Measurements from ENCODE around the gene XRN1.
"Not testable (repeated sequence)": the region's sequence is repeated elsewhere in the genome, so short reads cannot be mapped to it uniquely, and the experiment has no call there.

XRN1 gene

DNA sequence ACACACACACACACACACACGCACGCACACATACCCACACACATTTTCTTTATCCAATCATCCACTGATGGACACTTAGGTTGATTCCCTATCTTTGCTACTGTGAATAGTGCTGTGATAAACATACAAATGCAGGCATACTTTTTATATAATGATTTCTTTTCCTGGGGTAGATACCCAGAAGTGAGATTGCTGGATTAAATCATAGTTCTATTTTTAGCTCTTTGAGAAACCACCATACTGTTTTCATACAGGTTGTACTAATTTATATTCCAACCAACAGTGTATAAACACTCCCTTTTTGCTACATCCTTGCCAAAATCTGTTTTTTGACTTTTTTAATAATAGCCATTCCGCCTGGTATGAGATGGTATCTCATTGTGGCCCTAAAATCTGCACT is 127.9 kb downstream of the XRN1 start:
- no peak overlapping the region for H3K4me3 ChIP-seq (ENCODE audit: low read depth, low read length)
- DNase-seq (ENCODE audit: low read depth): no peak
- TF ChIP-seq, protein P1, sequence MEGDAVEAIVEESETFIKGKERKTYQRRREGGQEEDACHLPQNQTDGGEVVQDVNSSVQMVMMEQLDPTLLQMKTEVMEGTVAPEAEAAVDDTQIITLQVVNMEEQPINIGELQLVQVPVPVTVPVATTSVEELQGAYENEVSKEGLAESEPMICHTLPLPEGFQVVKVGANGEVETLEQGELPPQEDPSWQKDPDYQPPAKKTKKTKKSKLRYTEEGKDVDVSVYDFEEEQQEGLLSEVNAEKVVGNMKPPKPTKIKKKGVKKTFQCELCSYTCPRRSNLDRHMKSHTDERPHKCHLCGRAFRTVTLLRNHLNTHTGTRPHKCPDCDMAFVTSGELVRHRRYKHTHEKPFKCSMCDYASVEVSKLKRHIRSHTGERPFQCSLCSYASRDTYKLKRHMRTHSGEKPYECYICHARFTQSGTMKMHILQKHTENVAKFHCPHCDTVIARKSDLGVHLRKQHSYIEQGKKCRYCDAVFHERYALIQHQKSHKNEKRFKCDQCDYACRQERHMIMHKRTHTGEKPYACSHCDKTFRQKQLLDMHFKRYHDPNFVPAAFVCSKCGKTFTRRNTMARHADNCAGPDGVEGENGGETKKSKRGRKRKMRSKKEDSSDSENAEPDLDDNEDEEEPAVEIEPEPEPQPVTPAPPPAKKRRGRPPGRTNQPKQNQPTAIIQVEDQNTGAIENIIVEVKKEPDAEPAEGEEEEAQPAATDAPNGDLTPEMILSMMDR (IDR thresholded peaks at IDR 0.05; ENCODE audit: low read depth, low read length, missing control alignments): no peak

DNA sequence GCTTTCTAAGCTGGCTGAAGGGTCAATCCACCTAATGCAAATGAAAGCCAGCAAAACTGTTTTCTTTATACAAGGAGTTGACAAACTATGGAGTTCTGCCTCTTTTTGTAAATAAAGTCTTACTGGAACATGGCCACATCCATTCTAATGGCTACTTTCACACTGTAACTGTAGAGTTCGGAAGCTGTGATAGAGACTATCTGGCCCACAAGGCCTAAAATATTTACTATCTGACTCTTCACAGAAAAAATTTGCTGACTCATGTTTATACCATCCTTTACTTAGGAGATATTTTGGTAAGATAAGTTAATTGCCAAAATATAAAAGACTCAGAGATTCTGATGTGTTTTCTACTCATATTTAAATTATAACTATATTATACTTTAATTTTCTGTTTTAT is 128.7 kb downstream of the XRN1 start:
- no peak for DNase-seq (ENCODE audit: low read depth)
- TF ChIP-seq, protein P1 (IDR thresholded peaks at IDR 0.05; ENCODE audit: low read depth, low read length, missing control alignments): no peak
- H3K4me3 ChIP-seq (ENCODE audit: low read depth, low read length): no peak overlapping the region

DNA sequence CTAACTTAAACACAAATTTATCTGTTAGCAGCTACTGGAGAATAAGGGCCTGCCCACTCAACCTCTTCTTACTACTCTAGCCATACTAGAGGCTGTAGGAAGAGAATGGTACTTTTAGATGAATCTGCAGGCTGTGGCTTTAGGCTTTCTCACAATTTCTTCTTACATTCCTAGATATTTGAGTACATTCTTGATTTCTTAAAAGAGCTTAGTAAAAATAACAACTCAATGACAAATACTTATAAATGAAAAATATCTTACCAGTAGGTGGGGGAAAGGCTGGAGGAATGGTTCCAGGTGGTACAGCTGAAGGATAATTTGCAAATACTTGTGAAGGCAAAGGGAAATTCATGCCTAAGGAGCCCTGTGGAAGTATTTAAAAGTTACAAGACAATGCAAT is 129.5 kb downstream of the XRN1 start:
- no peak for DNase-seq (ENCODE audit: low read depth)
- TF ChIP-seq, protein P1 (IDR thresholded peaks at IDR 0.05; ENCODE audit: low read depth, low read length, missing control alignments): no peak

DNA sequence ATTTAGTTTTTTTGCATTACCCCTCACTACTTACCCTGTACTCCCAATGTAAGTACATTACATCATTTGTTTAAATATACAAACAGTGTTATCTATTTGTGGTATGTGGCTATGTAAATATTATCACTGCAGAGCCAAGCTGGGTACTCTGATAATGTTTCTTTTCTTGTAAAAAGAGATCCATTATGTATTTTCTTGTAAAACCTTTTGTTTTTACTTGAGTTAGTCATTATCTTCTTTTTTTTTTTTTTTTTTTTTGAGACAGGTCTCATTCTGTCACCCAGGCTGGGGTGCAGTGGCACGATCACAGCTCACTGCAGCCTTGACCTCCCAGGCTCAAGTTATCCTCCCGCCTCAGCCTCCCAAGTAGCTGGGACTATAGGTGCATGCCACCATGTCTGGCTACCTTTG is 131.9 kb downstream of the XRN1 start:
- DNase-seq (ENCODE audit: low read depth); H3K4me3 ChIP-seq (ENCODE audit: low read depth, low read length): not testable (repeated sequence)

More for the DNA sequence above, 129.5 kb downstream of the XRN1 start:
- no peak overlapping the region for H3K4me3 ChIP-seq (ENCODE audit: low read depth, low read length)

DNA sequence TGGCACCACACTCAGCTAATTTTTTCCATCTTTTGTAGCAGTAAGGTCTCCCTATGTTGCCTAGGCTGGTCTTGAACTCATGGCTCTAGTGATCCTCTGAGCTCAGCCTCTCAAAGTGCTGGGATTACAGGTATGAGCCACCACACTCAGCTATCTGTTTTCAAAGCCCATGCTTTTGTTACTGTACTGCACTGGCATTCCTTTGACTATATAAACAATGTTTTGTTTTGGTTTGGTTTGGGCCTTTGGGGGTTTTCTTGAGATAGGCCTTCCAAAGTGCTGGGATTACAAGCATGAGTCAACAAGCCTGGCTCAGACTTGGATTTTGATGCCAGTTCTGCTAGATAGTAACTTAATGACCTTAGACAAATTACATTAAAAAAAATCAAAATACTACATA is 132.8 kb downstream of the XRN1 start:
- no peak for DNase-seq (ENCODE audit: low read depth)
- TF ChIP-seq, protein P1 (IDR thresholded peaks at IDR 0.05; ENCODE audit: low read depth, low read length, missing control alignments): no peak

DNA sequence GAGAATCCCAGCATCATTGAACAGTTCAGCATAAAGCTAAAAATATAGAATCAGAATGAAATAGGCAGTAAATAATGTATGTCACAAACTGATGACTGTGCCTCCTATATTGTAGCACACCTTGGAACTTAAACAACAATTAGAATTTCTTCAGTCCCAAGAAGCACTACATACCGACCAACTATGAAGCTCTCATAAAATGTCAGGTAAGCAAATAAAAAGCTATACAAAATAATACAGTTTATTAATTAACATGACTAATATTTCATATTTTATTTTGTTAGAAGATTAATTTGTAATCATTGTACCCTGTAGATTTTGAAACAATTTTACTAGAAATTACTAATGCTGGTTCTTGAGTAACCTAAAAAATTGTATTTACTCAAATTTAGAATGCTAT is 137.4 kb downstream of the XRN1 start:
- TF ChIP-seq, protein P1 (IDR thresholded peaks at IDR 0.05; ENCODE audit: low read depth, low read length, missing control alignments): no peak

More for the DNA sequence above, 132.8 kb downstream of the XRN1 start:
- no peak overlapping the region for H3K4me3 ChIP-seq (ENCODE audit: low read depth, low read length)

DNA sequence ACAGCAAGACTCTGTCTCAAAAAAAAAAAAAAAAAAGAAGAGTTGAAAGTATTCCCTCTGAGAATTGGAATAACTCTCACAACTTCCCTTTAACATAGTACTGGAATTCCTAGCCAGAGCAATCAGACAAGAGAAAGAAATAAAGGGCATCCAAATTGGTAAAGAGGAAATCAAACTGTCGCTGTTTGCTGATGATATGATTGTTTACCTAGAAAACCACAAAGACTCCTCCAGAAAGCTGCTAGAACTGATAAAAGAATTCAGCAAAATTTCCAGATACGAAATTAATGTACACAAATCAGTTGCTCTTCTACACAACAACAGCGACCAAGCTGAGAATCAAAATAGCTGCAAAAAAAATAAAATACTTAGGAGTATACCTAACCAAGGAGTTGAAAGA is 145.0 kb downstream of the XRN1 start:
- not testable (repeated sequence) for DNase-seq (ENCODE audit: low read depth); H3K4me3 ChIP-seq (ENCODE audit: low read depth, low read length)

More for the DNA sequence above, 137.4 kb downstream of the XRN1 start:
- no peak overlapping the region for H3K4me3 ChIP-seq (ENCODE audit: low read depth, low read length)
- DNase-seq (ENCODE audit: low read depth): no peak

DNA sequence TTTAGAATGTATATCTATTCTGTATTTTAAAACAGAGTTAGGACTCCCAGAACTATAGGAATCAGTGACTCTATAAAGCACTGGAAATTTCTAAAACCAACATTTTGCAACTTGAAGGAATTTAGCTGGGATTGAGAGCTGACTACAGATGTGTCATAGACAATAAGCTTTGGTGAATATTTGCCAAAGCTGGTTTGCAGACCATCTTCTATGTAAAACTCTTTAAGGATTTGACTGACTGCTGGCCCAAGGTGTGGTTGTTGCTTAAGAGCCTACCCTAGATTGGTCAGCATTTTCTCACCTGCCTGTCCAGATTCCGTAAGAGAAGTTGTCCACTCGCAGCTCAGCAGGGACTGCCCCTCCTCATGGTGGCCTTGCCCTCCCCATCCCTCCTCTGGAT is 149.2 kb downstream of the XRN1 start:
- TF ChIP-seq, protein P1 (IDR thresholded peaks at IDR 0.05; ENCODE audit: low read depth, low read length, missing control alignments): no peak
- no peak for DNase-seq (ENCODE audit: low read depth)
- H3K4me3 ChIP-seq (ENCODE audit: low read depth, low read length): no peak overlapping the region
